T-helper 2 cell treated with Interferon-gamma antibody and Interleukin-4, amounts not matched to agents 5 μg/mL and 100 μg/mL, for 36 hours (primary cell): ENCODE results near the gene TMTC4.

Experiments
- DNase-seq: peaks from one replicate; pipeline ENCODE4 v3.0.0; 2021; ENCODE audit warnings: low spot score
- H3K27ac Mint-ChIP-seq: one replicate; pipeline ENCODE4 v1.8.0; 2021; ENCODE audit warnings: mild to moderate bottlenecking, mixed read lengths
- H3K27me3 Mint-ChIP-seq: one replicate; pipeline ENCODE4 v1.8.0; 2021; ENCODE audit warnings: low read depth, mixed read lengths
- H3K36me3 Mint-ChIP-seq: one replicate; pipeline ENCODE4 v1.8.0; 2021; ENCODE audit warnings: low read depth, mixed read lengths
- H3K4me1 Mint-ChIP-seq: one replicate; pipeline ENCODE4 v1.8.0; 2021; ENCODE audit warnings: low read depth, mixed read lengths
- H3K4me3 Mint-ChIP-seq: one replicate; pipeline ENCODE4 v1.8.0; 2022; ENCODE audit warnings: mild to moderate bottlenecking, moderate library complexity, mixed read lengths
- H3K9me3 Mint-ChIP-seq: one replicate; pipeline ENCODE4 v1.8.0; 2021; ENCODE audit warnings: mixed read lengths

TMTC4 gene

GRCh38 chr13:100566543-100566942, 108.1 kb downstream of the TMTC4 start:
- Mint-ChIP-seq H3K9me3 (no peaks in the 10 kb centered on the region), H3K4me3 (no peak overlapping the region), H3K36me3 (no peaks in the 10 kb centered on the region), H3K27ac (no peak overlapping the region), H3K4me1 (no peaks in the 10 kb centered on the region), H3K27me3 (no peaks in the 10 kb centered on the region)
- DNase-seq, result no peak

GRCh38 chr13:100565286-100565685, 109.3 kb downstream of the TMTC4 start:
- Mint-ChIP-seq H3K27ac (no peak overlapping the region), H3K9me3 (no peaks in the 10 kb centered on the region), H3K27me3 (no peaks in the 10 kb centered on the region), H3K4me1 (no peaks in the 10 kb centered on the region), H3K36me3 (no peaks in the 10 kb centered on the region), H3K4me3 (no peak overlapping the region)
- DNase-seq, result no peak

GRCh38 chr13:100564444-100565223, 110.0 kb downstream of the TMTC4 start:
- H3K36me3 Mint-ChIP-seq, result no peaks in the 10 kb centered on the region
- no peak overlapping the region for H3K27ac Mint-ChIP-seq
- no peaks in the 10 kb centered on the region for H3K4me1 Mint-ChIP-seq
- H3K4me3 Mint-ChIP-seq, result no peak overlapping the region
- no peaks in the 10 kb centered on the region for H3K27me3 Mint-ChIP-seq
- H3K9me3 Mint-ChIP-seq, result no peaks in the 10 kb centered on the region
- DNase-seq, result no peak

- no peak overlapping the region for H3K4me3 Mint-ChIP-seq
- H3K27me3 Mint-ChIP-seq, result no peaks in the 10 kb centered on the region
- no peaks in the 10 kb centered on the region for H3K36me3 Mint-ChIP-seq
- no peaks in the 10 kb centered on the region for H3K4me1 Mint-ChIP-seq
- no peak overlapping the region for H3K27ac Mint-ChIP-seq
- DNase-seq, result no peak
- H3K9me3 Mint-ChIP-seq, result no peaks in the 10 kb centered on the region
Measured at GRCh38 chr13:100563779-100564178, 110.8 kb downstream of the TMTC4 start.

GRCh38 chr13:100561599-100562204, 112.9 kb downstream of the TMTC4 start:
- H3K9me3 Mint-ChIP-seq, result no peaks in the 10 kb centered on the region
- no peaks in the 10 kb centered on the region for H3K36me3 Mint-ChIP-seq
- H3K4me3 Mint-ChIP-seq, result no peak overlapping the region
- H3K27ac Mint-ChIP-seq, result no peak overlapping the region
- H3K4me1 Mint-ChIP-seq, result no peaks in the 10 kb centered on the region
- peaks cover 3% of the 10 kb centered on the region for H3K27me3 Mint-ChIP-seq
- no peak for DNase-seq

GRCh38 chr13:100561158-100561499, 113.5 kb downstream of the TMTC4 start:
- no peak overlapping the region for H3K4me3 Mint-ChIP-seq

GRCh38 chr13:100560498-100561157, 114.0 kb downstream of the TMTC4 start:
- no peaks in the 10 kb centered on the region for H3K36me3 Mint-ChIP-seq
- peaks cover 3% of the 10 kb centered on the region for H3K27me3 Mint-ChIP-seq
- no peak overlapping the region for H3K27ac Mint-ChIP-seq
- DNase-seq, result no peak
- no peaks in the 10 kb centered on the region for H3K9me3 Mint-ChIP-seq
- H3K4me1 Mint-ChIP-seq, result no peaks in the 10 kb centered on the region
- no peak overlapping the region for H3K4me3 Mint-ChIP-seq

More at GRCh38 chr13:100561158-100561499, 113.5 kb downstream of the TMTC4 start:
- H3K27me3 Mint-ChIP-seq, result peaks cover 3% of the 10 kb centered on the region
- H3K9me3 Mint-ChIP-seq, result no peaks in the 10 kb centered on the region
- H3K27ac Mint-ChIP-seq, result no peak overlapping the region
- DNase-seq, result no peak
- H3K36me3 Mint-ChIP-seq, result no peaks in the 10 kb centered on the region
- no peaks in the 10 kb centered on the region for H3K4me1 Mint-ChIP-seq

GRCh38 chr13:100559886-100560285, 114.7 kb downstream of the TMTC4 start:
- Mint-ChIP-seq H3K4me1 (no peaks in the 10 kb centered on the region), H3K36me3 (no peaks in the 10 kb centered on the region), H3K27me3 (peaks cover 3% of the 10 kb centered on the region), H3K4me3 (no peak overlapping the region), H3K27ac (no peak overlapping the region), H3K9me3 (no peaks in the 10 kb centered on the region)
- DNase-seq, result no peak
